ENCODE results near the gene RASSF1.

Gene RASSF1

DNA sequence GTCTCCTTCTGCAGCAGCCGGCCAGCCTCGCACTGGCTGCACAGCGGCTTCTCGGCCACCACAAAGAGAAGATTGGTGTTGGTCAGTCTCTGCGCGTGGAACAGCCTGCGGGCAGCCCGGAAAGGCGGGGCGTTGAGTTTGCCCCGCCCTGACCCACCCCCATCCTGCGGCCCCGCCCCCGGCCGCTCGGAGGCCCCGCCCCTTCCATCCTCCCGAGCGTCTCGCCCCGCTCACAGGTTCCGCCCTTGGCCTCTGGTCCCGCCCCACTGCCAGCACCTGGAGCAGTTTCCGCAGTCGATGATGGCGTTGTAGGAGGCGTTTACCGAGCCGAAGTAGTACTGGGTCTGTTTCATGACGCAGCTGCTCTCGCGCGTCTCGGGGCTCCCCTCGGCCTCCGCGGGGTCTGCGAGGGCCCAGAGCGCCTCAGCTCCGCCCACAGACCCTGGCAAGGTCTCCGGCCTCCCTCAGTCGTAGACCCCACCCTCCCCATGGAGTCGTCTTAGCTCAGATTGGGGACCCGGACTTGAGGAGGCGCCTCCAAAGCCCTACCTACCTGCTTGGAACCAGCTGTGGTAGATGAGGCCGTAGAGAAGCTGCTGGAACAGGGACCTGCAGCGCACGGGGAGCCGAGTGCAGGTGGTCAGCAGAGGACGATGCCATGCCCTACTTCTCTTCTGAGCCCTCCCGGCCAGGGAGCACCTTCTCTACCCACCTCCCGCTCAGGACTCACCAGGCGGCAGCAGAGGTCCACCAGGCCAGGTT lies 24.6 kb upstream of the RASSF1 start:
- peak; percentile 96 for DNase-seq

DNA sequence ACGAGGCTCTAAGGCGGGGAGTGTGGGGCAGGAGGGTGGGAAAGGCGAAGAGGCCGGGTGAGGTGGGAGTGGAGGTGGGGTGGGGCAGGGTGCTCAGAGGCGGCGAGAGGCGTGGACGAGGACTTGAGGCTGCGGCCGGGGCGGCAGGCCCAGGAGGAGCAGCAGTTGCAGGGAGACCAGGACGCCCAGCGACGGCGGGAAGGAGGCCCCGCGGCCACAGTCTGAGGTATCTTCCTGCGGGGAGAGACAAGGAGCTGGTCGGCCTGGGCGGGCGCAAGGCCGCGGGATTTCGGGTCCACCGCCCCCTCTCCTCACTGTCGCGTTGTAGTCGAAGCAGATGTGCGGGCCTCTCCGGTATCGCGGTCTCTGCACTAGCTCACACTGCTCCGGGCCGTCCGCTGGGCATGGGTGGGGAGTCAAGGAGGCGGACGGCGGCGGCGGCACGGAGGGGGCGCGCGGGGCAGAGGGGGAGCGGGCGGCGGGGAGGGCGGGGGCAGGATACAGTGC lies 24.0 kb upstream of the RASSF1 start:
- DNase-seq: no peak

DNA sequence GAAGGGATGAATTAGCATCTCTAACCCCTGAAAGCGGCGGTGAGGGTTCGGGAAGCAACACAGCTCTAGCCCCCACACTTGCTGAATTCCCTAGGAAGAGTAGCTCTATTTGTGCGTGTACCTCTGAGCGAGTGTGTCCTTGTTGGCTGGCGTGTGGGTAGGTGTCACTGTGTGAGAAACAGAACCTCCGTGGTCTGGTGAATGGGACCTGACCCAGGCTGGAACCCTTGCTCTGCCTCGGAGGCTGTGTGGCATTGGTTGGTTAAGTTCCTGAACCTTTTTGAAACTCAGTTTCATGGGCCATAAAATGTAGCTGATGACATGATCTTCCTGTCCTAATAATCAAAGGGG lies 19.1 kb upstream of the RASSF1 start:
- DNase-seq: no peak

- DNase-seq: peak; percentile 97
These were observed 18.5 kb upstream of the RASSF1 start, which contains the start of gene TMEM115 for GRCh38 chr3:50358911-50359759. Gene TMEM115, minus strand, starts transcription at chr3:50359521. Its CDS starts 458 bp downstream, at chr3:50359063.

GRCh38 chr3:50358355-50358910 lies 17.8 kb upstream of the RASSF1 start:
- DNase-seq: no peak

DNA sequence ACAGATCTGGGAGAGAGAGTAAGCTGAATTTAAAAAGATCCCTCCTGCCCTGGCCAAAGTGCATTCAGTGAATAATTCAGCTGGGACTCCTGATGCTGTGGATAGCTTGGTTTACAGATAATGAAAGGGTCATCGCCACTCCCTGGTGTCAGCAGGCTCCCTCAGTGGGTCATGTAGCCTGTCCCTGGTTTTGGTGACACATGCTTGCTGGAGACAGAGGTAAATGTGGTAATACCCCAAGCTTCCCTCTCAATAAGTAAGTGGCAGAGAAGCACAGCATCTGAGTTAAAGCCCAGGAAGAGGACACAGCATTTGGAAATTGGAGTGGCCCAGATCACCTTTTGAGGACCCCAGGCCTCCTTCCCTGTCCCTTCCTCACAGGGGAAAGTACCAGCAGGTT lies 16.8 kb upstream of the RASSF1 start:
- no peak for DNase-seq

- no peak for DNase-seq
These were observed 15.9 kb upstream of the RASSF1 start for GRCh38 chr3:50356553-50356952.

DNA sequence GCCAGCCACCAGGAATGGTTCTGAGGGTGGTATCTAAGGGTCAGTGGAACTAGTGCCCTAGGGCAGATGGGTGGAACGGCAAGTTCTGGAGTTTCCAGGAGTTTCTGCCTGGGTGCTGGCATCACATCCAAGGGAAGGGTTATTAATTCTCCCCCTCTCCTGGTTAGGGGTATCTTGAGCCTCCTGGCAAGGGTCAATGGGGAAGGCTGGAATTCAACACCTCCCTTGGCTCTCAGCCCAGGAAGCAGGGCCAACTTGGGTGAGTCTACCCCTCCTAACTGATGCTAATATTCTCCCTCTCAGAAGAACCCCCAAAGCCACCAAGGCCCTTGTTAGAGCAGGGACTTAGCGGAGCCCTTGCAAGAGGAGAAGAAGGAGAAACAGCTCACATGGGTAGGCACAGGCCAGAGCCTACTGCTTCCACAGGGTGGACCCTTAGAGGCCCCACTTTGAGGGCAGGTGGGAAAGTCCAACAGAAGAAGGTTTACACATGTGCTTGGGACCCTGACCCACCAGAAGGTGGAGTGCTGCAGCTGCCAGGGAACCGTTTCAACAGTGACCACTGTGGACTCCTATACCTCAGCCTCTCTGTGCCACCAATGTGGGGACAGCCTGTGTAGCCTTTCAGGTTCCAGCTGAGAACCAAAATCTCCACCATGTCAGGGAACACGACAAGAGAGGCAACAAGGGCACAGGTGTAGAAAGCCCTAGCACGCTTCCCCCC lies 15.4 kb upstream of the RASSF1 start:
- no peak for DNase-seq

DNA sequence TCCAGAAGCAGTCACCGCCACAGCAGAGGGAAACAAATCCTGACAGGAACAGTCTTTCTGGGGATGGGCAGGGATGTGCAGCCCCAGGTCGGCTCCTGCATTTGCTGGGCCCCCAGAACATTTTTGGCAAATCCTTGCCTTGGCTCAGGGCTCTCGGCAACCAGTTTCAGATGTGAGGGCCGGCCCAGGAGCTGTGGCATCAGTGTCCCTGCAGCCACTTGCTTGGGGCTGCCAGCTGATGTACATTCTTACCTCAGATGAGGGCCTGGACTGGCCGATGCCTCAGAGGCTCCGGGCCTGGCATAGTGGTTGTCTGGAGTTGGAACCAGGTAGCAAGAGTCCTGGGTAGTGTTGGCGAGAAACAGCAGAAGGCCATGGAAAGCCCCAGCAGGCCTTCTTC lies 14.2 kb upstream of the RASSF1 start:
- no peak for DNase-seq

- DNase-seq: no peak
These were observed 13.6 kb upstream of the RASSF1 start for GRCh38 chr3:50354186-50354764.

GRCh38 chr3:50353245-50354004 lies 12.8 kb upstream of the RASSF1 start:
- DNase-seq: no peak

DNA sequence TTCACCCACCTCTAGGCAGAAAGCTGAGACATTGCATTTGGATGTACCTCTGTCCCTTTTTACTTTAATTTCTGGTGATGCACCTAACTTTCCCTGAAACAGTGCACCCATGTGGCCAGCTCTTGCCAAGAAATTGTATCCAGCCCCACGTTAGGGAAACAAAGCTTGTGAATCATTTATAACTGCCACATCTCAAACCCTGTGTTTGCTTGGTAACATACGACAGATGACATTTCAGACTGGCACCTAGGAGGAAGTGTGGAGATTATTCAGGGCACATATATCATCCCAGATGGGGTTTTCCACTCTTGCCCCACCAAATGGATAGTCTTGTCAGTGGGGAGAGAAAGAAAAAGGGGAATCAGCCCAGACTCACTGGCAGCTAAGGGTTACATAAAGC lies 12.1 kb upstream of the RASSF1 start:
- DNase-seq: no peak

GRCh38 chr3:50351323-50351697 lies 10.7 kb upstream of the RASSF1 start:
- no peak for DNase-seq

GRCh38 chr3:50350527-50351322 lies 10.1 kb upstream of the RASSF1 start, which contains the start of the genes CYB561D2 and NPRL2:
Gene CYB561D2, plus strand, starts transcription at chr3:50350862. Its CDS starts 572 bp downstream, at chr3:50351434.
Gene NPRL2, minus strand, starts transcription at chr3:50350775. Its CDS starts 123 bp downstream, at chr3:50350652.
- peak; percentile 97 for DNase-seq

- DNase-seq: no peak
These were observed 9.5 kb upstream of the RASSF1 start for GRCh38 chr3:50350213-50350526.

DNA sequence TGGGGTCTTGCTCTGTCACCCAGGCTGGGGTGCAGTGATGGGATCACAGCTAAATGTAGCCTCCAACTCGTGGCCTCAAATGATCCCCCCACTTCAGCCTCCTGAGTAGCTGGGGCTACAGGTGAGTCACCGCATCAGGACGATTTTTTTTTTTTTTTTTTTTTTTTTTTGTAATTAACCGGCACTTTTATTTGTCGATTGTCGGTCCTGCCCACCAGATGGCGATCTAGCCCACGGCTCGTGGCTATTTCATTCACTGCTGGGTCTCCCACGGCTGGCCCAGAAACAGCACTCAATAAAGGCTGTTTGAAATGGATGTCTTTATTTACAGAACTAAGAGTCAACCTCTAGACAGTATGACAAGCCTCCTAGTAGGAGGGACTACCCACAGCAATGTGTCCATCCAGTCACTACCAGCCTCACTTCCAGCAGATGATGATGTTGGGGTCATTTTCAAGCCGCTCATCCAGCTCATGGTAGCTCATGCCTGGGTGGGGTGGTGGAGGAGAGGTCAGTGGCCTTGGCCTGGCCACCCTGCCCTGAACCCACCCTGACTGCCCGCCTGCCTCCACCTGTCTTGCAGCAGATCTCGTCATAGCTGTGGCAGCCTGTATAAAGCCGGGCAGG lies 6.7 kb upstream of the RASSF1 start:
- peak; percentile 79 for DNase-seq

- DNase-seq: peak; percentile 68
These were observed 5.1 kb upstream of the RASSF1 start, which contains the start of gene ZMYND10 for GRCh38 chr3:50345586-50346234. Gene ZMYND10, minus strand, starts transcription at chr3:50345732. Its CDS starts 153 bp downstream, at chr3:50345579.

GRCh38 chr3:50345008-50345407 lies 4.4 kb upstream of the RASSF1 start:
- no peak for DNase-seq

GRCh38 chr3:50342813-50343633 lies 2.4 kb upstream of the RASSF1 start:
- DNase-seq: no peak

All from RPMI8226 (cell line).